ENCODE measurements around the gene NDUFAB1. TPM values are rescaled to one million over a fixed set of nuclear protein-coding genes. Genes with fewer than 3 reads are reported as not detected.
A peak's percentile ranks its signal among the peaks of the same experiment; 100 is the strongest.

Gene NDUFAB1
- total RNA-seq: 71.4 TPM

- intact Hi-C loops (cut with DNase I): loop anchor here (1.0 kb wide), 2 partner anchors 39 to 45 kb away; partner anchors contain the start of genes DCTN5, EARS2, PALB2 and UBFD1
- peaks cover 7 to 14% of the 10 kb centered on the region in 2 donors for H3K4me1 ChIP-seq
- H3K27ac ChIP-seq: peak within 1 kb of the TSS; percentile 85 to 87
Measured at GRCh38 chr16:23595951-23596720, at the start of gene NDUFAB1. TSS of gene NDUFAB1 (minus strand) at chr16:23596316. CDS start at chr16:23596290, 26 bp downstream.

GRCh38 chr16:23642246-23642774 is 46.2 kb upstream of the NDUFAB1 start:
- no peak for DNase-seq (ENCODE audit: low spot score in 2 of 2)
- no peak overlapping the region for H3K27ac ChIP-seq
- no peaks in the 10 kb centered on the region for H3K9me3 ChIP-seq
- no peak for TF ChIP-seq CTCF (IDR thresholded peaks at IDR 0.05)
- H3K27me3 ChIP-seq: no peaks in the 10 kb centered on the region
- H3K4me1 ChIP-seq: peaks cover 5 to 18% of the 10 kb centered on the region in 2 donors
- intact Hi-C loops (cut with DNase I): loop anchor here (5.0 to 10.0 kb wide), 5 partner anchors 135 to 1470 kb away; partner anchors contain the start of genes ARHGAP17, COG7 and LCMT1
- H3K4me3 ChIP-seq: peak overlapping the region; percentile 64 to 99
- H3K36me3 ChIP-seq: peaks cover 22 to 34% of the 10 kb centered on the region in 2 donors

More at GRCh38 chr16:23595951-23596720, at the start of gene NDUFAB1:
- H3K4me3 ChIP-seq: peak within 1 kb of the TSS; percentile 95 to 97
- H3K27me3 ChIP-seq: no peaks in the 10 kb centered on the region
- DNase-seq (ENCODE audit: low spot score in 2 of 2): peak; percentile 38 to 94
- peaks cover 7 to 23% of the 10 kb centered on the region in 2 donors for H3K36me3 ChIP-seq
- no peaks in the 10 kb centered on the region for H3K9me3 ChIP-seq
- TF ChIP-seq CTCF (IDR thresholded peaks at IDR 0.05): peak; percentile 97 to 100 (median 99)

- Histone ChIP-seq H3K27ac (peak within 1 kb of the TSS; percentile 72 to 86), H3K4me3 (peak within 1 kb of the TSS; percentile 64 to 99), H3K36me3 (peaks cover 20 to 31% of the 10 kb centered on the region in 2 donors), H3K4me1 (peaks cover 5 to 18% of the 10 kb centered on the region in 2 donors), H3K27me3 (no peaks in the 10 kb centered on the region), H3K9me3 (no peaks in the 10 kb centered on the region)
- TF ChIP-seq CTCF (IDR thresholded peaks at IDR 0.05): no peak
- DNase-seq (ENCODE audit: low spot score in 2 of 2): peak; percentile 80 to 97
- intact Hi-C loops (cut with DNase I): loop anchor here (1.0 to 10.0 kb wide), 7 partner anchors 45 to 1471 kb away; partner anchors contain the start of genes ARHGAP17, COG7, EARS2 and LCMT1
Measured at GRCh38 chr16:23640931-23641765, 45.0 kb upstream of the NDUFAB1 start, which contains the start of the genes DCTN5 and PALB2. TSS of gene DCTN5 (plus strand) at chr16:23641466. CDS start at chr16:23641543, 77 bp downstream. TSS of gene PALB2 (minus strand) at chr16:23641310. CDS start at chr16:23641157, 153 bp downstream.

GRCh38 chr16:23640615-23640930 is 44.5 kb upstream of the NDUFAB1 start:
- H3K27ac ChIP-seq: peak overlapping the region; percentile 72 to 86
- no peak for TF ChIP-seq CTCF (IDR thresholded peaks at IDR 0.05)
- no peak for DNase-seq (ENCODE audit: low spot score in 2 of 2)
- no peaks in the 10 kb centered on the region for H3K9me3 ChIP-seq
- H3K4me3 ChIP-seq: peak overlapping the region; percentile 64 to 99
- peaks cover 17 to 34% of the 10 kb centered on the region in 2 donors for H3K36me3 ChIP-seq
- intact Hi-C loops (cut with DNase I): loop anchor here (2.0 to 10.0 kb wide), 6 partner anchors 84 to 1472 kb away; partner anchors contain the start of genes ARHGAP17, COG7, EARS2 and LCMT1
- H3K4me1 ChIP-seq: peaks cover 5 to 18% of the 10 kb centered on the region in 2 donors
- H3K27me3 ChIP-seq: no peaks in the 10 kb centered on the region

GRCh38 chr16:23635958-23636357 is 39.8 kb upstream of the NDUFAB1 start:
- Histone ChIP-seq H3K4me1 (peaks cover 5 to 8% of the 10 kb centered on the region in 2 donors), H3K4me3 (no peak overlapping the region), H3K27ac (no peak overlapping the region), H3K36me3 (peaks cover 3 to 41% of the 10 kb centered on the region in 2 donors), H3K27me3 (no peaks in the 10 kb centered on the region), H3K9me3 (no peaks in the 10 kb centered on the region)
- intact Hi-C loops (cut with DNase I): no loop called here
- no peak for TF ChIP-seq CTCF (IDR thresholded peaks at IDR 0.05)
- no peak for DNase-seq (ENCODE audit: low spot score in 2 of 2)

Measured in ascending aorta (tissue), 2 donors.